HepG2 (cell line): ENCODE measurements around the gene COASY. TPM values are rescaled to one million over a fixed set of nuclear protein-coding genes. Genes with fewer than 3 reads are reported as not detected.

Source experiments
- ATAC-seq: fragments of 200-7000 bp; cut with Tn5 transposase; 3 replicates; pipeline ENCODE4 v1.9.1; 2020; ENCODE audit warnings: mild to moderate bottlenecking, moderate library complexity
- BruUV-seq: library from RNA; stranded (reverse); fragments of 400-500 nt; replicated peaks from 2 replicates; lab custom pipeline; 2021; lab: Mats Ljungman, UMichigan
- CTCF ChIA-PET: fragments of 300-600 bp; formaldehyde crosslinking; extraction: SDS; loops from one replicate; lab custom pipeline; 2021; ENCODE audit warnings: low total read pairs, inconsistent platforms, low intra/inter-chr PET ratio; lab: Yijun Ruan, JAX
- POLR2A ChIA-PET: fragments of 350-600 bp; sonication (Branson Sonifier 250); formaldehyde crosslinking; loops from one replicate; lab custom pipeline; 2020; ENCODE audit warnings: antibody characterized with exemption, inconsistent platforms; lab: Yijun Ruan, JAX
- DNase-seq: peaks from one replicate; pipeline ENCODE4 v3.0.0-alpha.2; 2015; ENCODE audit warnings: low spot score
- FAIRE-seq: peaks from 3 replicates; lab custom pipeline; 2011; peaks lifted over from hg19 to GRCh38; lab: Jason Lieb, UNC
- H2AFZ ChIP-seq: one replicate; pipeline ENCODE4 v1.6.1; 2011; ENCODE audit warnings: low read length, inconsistent platforms
- H3K27ac ChIP-seq: fragments of 300-600 bp; 3 replicates; pipeline ENCODE4 v1.8.0; 2011; ENCODE audit warnings: mixed run types, mild to moderate bottlenecking, mixed read lengths, low read length, inconsistent platforms; ENCODE audit not compliant: insufficient read depth; ENCODE audit errors: extremely low read length
- H3K27me3 ChIP-seq, 2 experiments: fragments of 200-600 bp in 1 of 2; 2 replicates in 1 of 2; 3 replicates in 1 of 2; pipeline versions ENCODE4 v1.6.0 to v1.8.0; 2011; ENCODE audit warnings: low read length in 2 of 2, mild to moderate bottlenecking in 2 of 2, moderate library complexity in 2 of 2, inconsistent platforms in 1 of 2; ENCODE audit not compliant: insufficient read depth in 2 of 2, control insufficient read depth in 1 of 2
- H3K36me3 ChIP-seq, 2 experiments: fragments of 200-600 bp in 1 of 2; replicated peaks in 1 of 2; 2 replicates in 1 of 2; 3 replicates in 1 of 2; pipeline versions ENCODE4 v1.5.1 to v1.8.0; 2011; ENCODE audit warnings: low read length in 2 of 2, inconsistent platforms in 1 of 2; ENCODE audit not compliant: insufficient read depth in 2 of 2, control insufficient read depth in 1 of 2
- H3K4me1 ChIP-seq: 2 replicates; pipeline ENCODE4 v1.5.1; 2012; ENCODE audit warnings: low read length, inconsistent platforms; ENCODE audit not compliant: insufficient read depth
- H3K4me2 ChIP-seq: 2 replicates; pipeline ENCODE4 v1.6.0; 2011; ENCODE audit warnings: low read depth, low read length, inconsistent platforms
- H3K4me3 ChIP-seq, 3 experiments: fragments of 200-600 bp in 1 of 3; sonication (generic), shearing (Covaris generic) in 1 of 3; replicated peaks in 1 of 3; 2 replicates each; pipeline ENCODE4 v1.5.1; 2011 to 2016; ENCODE audit warnings: low read length in 3 of 3, inconsistent platforms in 2 of 3, low read depth in 2 of 3, mild to moderate bottlenecking in 2 of 3, control low read depth in 1 of 3, mixed read lengths in 1 of 3; ENCODE audit not compliant: insufficient read depth in 1 of 3
- H3K79me2 ChIP-seq: one replicate; pipeline ENCODE4 v1.6.1; 2011; ENCODE audit warnings: low read length, inconsistent platforms; ENCODE audit not compliant: insufficient read depth
- H3K9ac ChIP-seq: 2 replicates; pipeline ENCODE4 v1.6.0; 2011; ENCODE audit warnings: mild to moderate bottlenecking, low read depth, low read length, inconsistent platforms; ENCODE audit not compliant: insufficient read depth
- H3K9me3 ChIP-seq: 2 replicates; pipeline ENCODE4 v1.5.1; 2012; ENCODE audit warnings: mild to moderate bottlenecking, low read length
- H4K20me1 ChIP-seq: 2 replicates; pipeline ENCODE4 v1.6.0; 2011; ENCODE audit warnings: inconsistent platforms, mild to moderate bottlenecking, low read length, moderate library complexity; ENCODE audit not compliant: insufficient read depth
- MAZ ChIP-seq, 2 experiments: sonication (generic) in 1 of 2; formaldehyde crosslinking in 1 of 2; IDR thresholded peaks; 2 replicates each; pipeline versions ENCODE4 v1.5.0 to v1.6.1; 2012 to 2020; ENCODE audit warnings: low read depth in 2 of 2, mild to moderate bottlenecking in 2 of 2, borderline replicate concordance in 1 of 2, improper control_type of control experiment in 1 of 2, low read length in 1 of 2, missing genetic modification reagents in 1 of 2, moderate library complexity in 1 of 2
- NBN ChIP-seq: fragments of 450-650 bp; conservative IDR thresholded peaks from 2 replicates; pipeline ENCODE4 v1.6.1; 2017
- PCBP1 ChIP-seq: fragments of 200-400 bp; formaldehyde crosslinking; IDR thresholded peaks from 2 replicates; pipeline ENCODE4 v1.6.1; 2017; ENCODE audit warnings: mild to moderate bottlenecking, low read depth, low read length, borderline replicate concordance
- RBM22 ChIP-seq: fragments of 200-400 bp; formaldehyde crosslinking; optimal IDR thresholded peaks from 2 replicates; pipeline ENCODE3; 2017; ENCODE audit warnings: mild to moderate bottlenecking, low read length, moderate library complexity
- SAP130 ChIP-seq: IDR thresholded peaks from 2 replicates; pipeline ENCODE4 v1.6.1; 2016; ENCODE audit warnings: low read depth
- STAT6 ChIP-seq: sonication (generic); formaldehyde crosslinking; IDR thresholded peaks from 2 replicates; pipeline ENCODE4 v1.4.0; 2020; ENCODE audit warnings: missing genetic modification reagents, mild to moderate bottlenecking, borderline replicate concordance
- TIGD3 ChIP-seq: sonication (generic); formaldehyde crosslinking; IDR thresholded peaks from 2 replicates; pipeline ENCODE4 v1.5.1; 2020; ENCODE audit warnings: mild to moderate bottlenecking, missing genetic modification reagents, borderline replicate concordance
- ZBTB38 ChIP-seq: sonication (generic); formaldehyde crosslinking; IDR thresholded peaks from 2 replicates; pipeline ENCODE4 v1.5.1; 2020; ENCODE audit warnings: mild to moderate bottlenecking, missing genetic modification reagents
- ZNF253 ChIP-seq: sonication (generic); formaldehyde crosslinking; IDR thresholded peaks from 2 replicates; pipeline ENCODE4 v1.8.0; 2022; ENCODE audit warnings: mild to moderate bottlenecking, missing genetic modification reagents, borderline replicate concordance
- ZNF746 ChIP-seq: sonication (generic); formaldehyde crosslinking; IDR thresholded peaks from 2 replicates; pipeline ENCODE4 v1.8.0; 2022; ENCODE audit warnings: mild to moderate bottlenecking, missing genetic modification reagents
- WGBS: methylation state at CpG from one replicate; pipeline ENCODE4 v1.1.6; 2017; ENCODE audit warnings: low lambda C conversion rate; 5-methylcytosine and 5-hydroxymethylcytosine counted together
- in situ Hi-C: cut with HindIII; loops from 2 replicates; pipeline ENCODE4 v1.10.0; 2017; ENCODE audit warnings: low pct_unique_long_range_greater_than_20kb; ENCODE audit not compliant: extremely low pct_ligation_motif_present
- intact Hi-C: fragments of 100-400 bp; cut with micrococcal nuclease; formaldehyde crosslinking; loops from one replicate; pipeline ENCODE4 v1.10.0; 2022; ENCODE audit not compliant: unreplicated experiment
- polyA plus RNA-seq, 8 experiments: library from polyadenylated mRNA; depleted of rRNA in 3 of 8; stranded (reverse) in 7 of 8; unstranded in 1 of 8; fragments of >200 nt; fragmentation: Illumina TruSeq in 4 of 8; extraction: Trizol in 4 of 8; gene quantifications; 2 replicates each; pipeline versions ENCODE4 v1.2.1 to v1.2.3, GENCODE V29; 2011 to 2016; ENCODE audit warnings: low read depth in 4 of 8, missing spikeins in 1 of 8, mixed read lengths in 1 of 8; ENCODE audit not compliant: insufficient read depth in 1 of 8
- total RNA-seq, 5 experiments: library from RNA; depleted of rRNA; stranded (reverse); fragments of >200 nt; fragmentation: Illumina TruSeq; extraction: Trizol; gene quantifications; 2 replicates each; pipeline ENCODE4 v1.2.3, GENCODE V29; 2016; ENCODE audit warnings: low read depth in 1 of 5
- TF ChIP-seq, protein P1 (sequence below): sonication (generic); formaldehyde crosslinking; IDR thresholded peaks from 2 replicates; pipeline ENCODE4 v1.4.0; 2020; ENCODE audit warnings: missing genetic modification reagents, low read depth, mild to moderate bottlenecking, borderline replicate concordance

Gene COASY
- total and polyA plus RNA-seq, 2 of the 13 experiments (the other 11 are each of a cell fraction or from before 2014, with no cell fraction given): 90.7 to 125 TPM

DNA sequence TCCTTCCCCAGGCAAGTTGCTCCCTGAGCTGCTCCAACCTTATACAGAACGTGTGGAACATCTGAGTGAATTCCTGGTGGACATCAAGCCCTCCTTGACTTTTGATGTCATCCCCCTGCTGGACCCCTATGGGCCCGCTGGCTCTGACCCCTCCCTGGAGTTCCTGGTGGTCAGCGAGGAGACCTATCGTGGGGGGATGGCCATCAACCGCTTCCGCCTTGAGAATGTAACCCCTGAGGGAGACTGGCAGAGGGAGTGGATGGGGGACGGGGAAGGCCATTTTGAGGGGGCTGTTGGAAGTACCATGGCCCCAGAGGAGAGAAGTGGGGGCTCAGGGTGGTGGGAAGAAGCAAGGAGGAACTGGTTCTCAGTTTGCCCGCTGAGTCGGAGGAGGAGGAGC, 2.0 kb downstream of the COASY start:
- Histone ChIP-seq H3K9me3 (no peaks in the 10 kb centered on the region), H3K4me3 (peak overlapping the region; percentile 66 to 91 (median 79)), H2AFZ (no peak overlapping the region), H3K79me2 (peaks cover 42% of the 10 kb centered on the region), H3K36me3 (peaks cover 16 to 32% of the 10 kb centered on the region in 2 experiments), H3K4me1 (peaks cover 69% of the 10 kb centered on the region), H3K9ac (peak overlapping the region; percentile 94), H3K4me2 (peak overlapping the region; percentile 82), H3K27me3 (no peaks in the 10 kb centered on the region; a peak in 1 of 5 replicates), H4K20me1 (no peaks in the 10 kb centered on the region), H3K27ac (peak overlapping the region; percentile 91)
- intact Hi-C loops (no loop called here), in situ Hi-C loops (no loop called here)
- TF ChIP-seq ZNF253 (CRISPR knock-in tag): 0 out of 2 replicates have a peak, but pooled peaks have one; percentile 63
- no peak for TF ChIP-seq STAT6 (CRISPR knock-in tag)
- peak; percentile 69; the same call in 1 of the 2 replicates for TF ChIP-seq ZBTB38 (CRISPR knock-in tag)
- TF ChIP-seq NBN: no peak
- no peak for TF ChIP-seq SAP130 (CRISPR knock-in tag)
- TF ChIP-seq, protein P1, sequence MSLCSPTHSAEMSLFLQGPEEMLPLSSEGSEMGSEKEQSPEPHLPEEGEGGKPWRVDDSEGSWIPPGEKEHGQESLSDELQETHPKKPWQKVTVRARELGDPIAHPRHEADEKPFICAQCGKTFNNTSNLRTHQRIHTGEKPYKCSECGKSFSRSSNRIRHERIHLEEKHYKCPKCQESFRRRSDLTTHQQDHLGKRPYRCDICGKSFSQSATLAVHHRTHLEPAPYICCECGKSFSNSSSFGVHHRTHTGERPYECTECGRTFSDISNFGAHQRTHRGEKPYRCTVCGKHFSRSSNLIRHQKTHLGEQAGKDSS (CRISPR knock-in tag): 0 out of 2 replicates have a peak, but pooled peaks have one; percentile 30
- TF ChIP-seq ZNF746 (CRISPR knock-in tag): 0 out of 2 replicates have a peak, but pooled peaks have one; percentile 58
- TF ChIP-seq MAZ (IDR thresholded peaks at IDR 0.05; ENCODE audit: borderline replicate concordance, low read depth, low read length): no peak
- TF ChIP-seq MAZ (CRISPR knock-in tag; IDR thresholded peaks at IDR 0.05; ENCODE audit: low read depth): 0 out of 2 replicates have a peak, but pooled peaks have one; percentile 13
- TF ChIP-seq PCBP1: 0 out of 2 replicates have a peak, but pooled peaks have one; percentile 50
- 0 out of 2 replicates have a peak, but pooled peaks have one; percentile 15 for TF ChIP-seq TIGD3 (CRISPR knock-in tag)
- TF ChIP-seq RBM22: peak; percentile 11
- CTCF ChIA-PET: no interaction called here
- 91% methylated on average over 9 of the region's 9 CpGs for WGBS
- ATAC-seq: no peak
- no peak for FAIRE-seq
- no peak for DNase-seq
- no TSS peak for BruUV-seq
- POLR2A ChIA-PET: interaction anchor here (0.7 to 8.5 kb wide), 13 partner anchors 11 to 260 kb away, joined by 3 to 128 read pairs (median 11); partner anchors contain the start of genes BECN1, CNTD1, COA3 and HSD17B1
